ENCODE data around the gene TMEM91. TPM values are rescaled to one million over a fixed set of nuclear protein-coding genes. Genes with fewer than 3 reads are reported as not detected.
A peak's percentile ranks its signal among the peaks of the same experiment; 100 is the strongest.

Gene TMEM91
- polyA plus RNA-seq, 1 donor (not counting 4 experiments of a cell fraction or from before 2014, with no cell fraction given) = 6.3 TPM

DNA sequence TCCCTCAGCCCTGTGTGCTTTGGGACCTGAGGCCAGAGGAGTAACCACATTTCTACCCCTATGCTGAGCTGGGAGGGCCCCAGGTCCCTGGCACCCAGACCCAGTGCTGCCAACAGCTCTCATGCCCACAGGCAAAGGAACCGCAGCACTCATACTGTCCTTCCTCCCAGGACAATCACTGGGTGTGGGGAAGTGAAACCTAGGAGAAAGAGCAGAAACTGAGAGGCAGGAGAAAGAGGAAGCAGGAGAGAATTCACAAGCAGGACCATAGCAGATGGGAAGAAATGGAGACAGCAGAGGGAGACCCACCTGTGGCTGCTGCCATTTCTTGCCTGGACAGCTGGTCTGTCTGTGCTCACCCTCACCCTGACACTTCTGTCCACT is 47.5 kb upstream of the TMEM91 start:
- Histone ChIP-seq H3K9me3 (ENCODE audit: control insufficient read depth, low read depth, low read length) (no peaks in the 10 kb centered on the region), H3K36me3 (ENCODE audit: control insufficient read depth in 2 of 2, extremely low read depth in 1 of 2, insufficient read depth in 2 of 2, low read length in 2 of 2) (peaks cover 12% of the 10 kb centered on the region in 2 experiments), H3K4me1 (ENCODE audit: control insufficient read depth, extremely low read depth, insufficient read depth, low read length) (peaks cover 27% of the 10 kb centered on the region), H3K4me2 (ENCODE audit: control insufficient read depth, extremely low read depth, insufficient read depth, low read depth, low read length) (peak overlapping the region; percentile 72), H3K9me1 (ENCODE audit: control insufficient read depth, extremely low read depth, insufficient read depth, low read length) (no peaks in the 10 kb centered on the region), H3K9ac (ENCODE audit: control insufficient read depth, extremely low read depth, insufficient read depth, low read length) (peak overlapping the region; percentile 74), H3K27me3 (ENCODE audit: control insufficient read depth, extremely low read depth, insufficient read depth, low read length) (no peaks in the 10 kb centered on the region), H3K4me3 (ENCODE audit: control insufficient read depth in 2 of 3, extremely low read depth in 1 of 3, insufficient read depth in 2 of 3, low read depth in 1 of 3, low read length in 3 of 3) (no peak overlapping the region), H3K27ac (ENCODE audit: control insufficient read depth, insufficient read depth, low read length) (peak overlapping the region; percentile 72), H2AFZ (ENCODE audit: control insufficient read depth, low read length) (no peak overlapping the region), H3K79me2 (ENCODE audit: control insufficient read depth, insufficient read depth, low read length) (peaks cover 2% of the 10 kb centered on the region), H4K20me1 (ENCODE audit: control insufficient read depth, extremely low read depth, insufficient read depth, low read length) (peaks cover 3% of the 10 kb centered on the region)
- no peak for TF ChIP-seq EZH2 (IDR thresholded peaks at IDR 0.05; ENCODE audit: low read length)
- no peak for TF ChIP-seq CTCF (optimal IDR thresholded peaks at IDR 0.05 in 1 of 3, IDR thresholded peaks at IDR 0.05 in 1 of 3, conservative IDR thresholded peaks at IDR 0.05 in 1 of 3; ENCODE audit: extremely low read depth in 1 of 3, insufficient read depth in 2 of 3, low read length in 3 of 3)
- no peak for DNase-seq (ENCODE audit: low read depth, low spot score)
- dilution Hi-C loops (cut with MboI; ENCODE audit: extremely low pct_ligation_motif_present, low sequenced_read_pairs) = no loop called here
- FAIRE-seq = no peak

GRCh38 chr19:41330481-41330880 is 45.9 kb upstream of the TMEM91 start:
- TF ChIP-seq CTCF (optimal IDR thresholded peaks at IDR 0.05 in 1 of 3, IDR thresholded peaks at IDR 0.05 in 1 of 3, conservative IDR thresholded peaks at IDR 0.05 in 1 of 3; ENCODE audit: extremely low read depth in 1 of 3, insufficient read depth in 2 of 3, low read length in 3 of 3) (no peak), EZH2 (IDR thresholded peaks at IDR 0.05; ENCODE audit: low read length) (no peak)
- Histone ChIP-seq H3K4me3 (ENCODE audit: control insufficient read depth in 2 of 3, extremely low read depth in 1 of 3, insufficient read depth in 2 of 3, low read depth in 1 of 3, low read length in 3 of 3) (no peak overlapping the region), H3K27me3 (ENCODE audit: control insufficient read depth, extremely low read depth, insufficient read depth, low read length) (no peaks in the 10 kb centered on the region), H3K4me2 (ENCODE audit: control insufficient read depth, extremely low read depth, insufficient read depth, low read depth, low read length) (no peak overlapping the region), H4K20me1 (ENCODE audit: control insufficient read depth, extremely low read depth, insufficient read depth, low read length) (peaks cover 3% of the 10 kb centered on the region), H3K36me3 (ENCODE audit: control insufficient read depth in 2 of 2, extremely low read depth in 1 of 2, insufficient read depth in 2 of 2, low read length in 2 of 2) (peaks cover 12 to 14% of the 10 kb centered on the region in 2 experiments), H3K9me3 (ENCODE audit: control insufficient read depth, low read depth, low read length) (no peaks in the 10 kb centered on the region), H3K9me1 (ENCODE audit: control insufficient read depth, extremely low read depth, insufficient read depth, low read length) (no peaks in the 10 kb centered on the region), H3K79me2 (ENCODE audit: control insufficient read depth, insufficient read depth, low read length) (peaks cover 2% of the 10 kb centered on the region), H3K4me1 (ENCODE audit: control insufficient read depth, extremely low read depth, insufficient read depth, low read length) (peaks cover 27% of the 10 kb centered on the region), H3K27ac (ENCODE audit: control insufficient read depth, insufficient read depth, low read length) (no peak overlapping the region), H3K9ac (ENCODE audit: control insufficient read depth, extremely low read depth, insufficient read depth, low read length) (no peak overlapping the region), H2AFZ (ENCODE audit: control insufficient read depth, low read length) (no peak overlapping the region)
- no peak for FAIRE-seq
- no peak for DNase-seq (ENCODE audit: low read depth, low spot score)
- dilution Hi-C loops (cut with MboI; ENCODE audit: extremely low pct_ligation_motif_present, low sequenced_read_pairs) = no loop called here

Measured in keratinocyte (primary cell).